Effector CD8-positive, alpha-beta T cell (primary cell): Measurements from ENCODE around the gene ZSCAN12.
"Not testable (repeated sequence)": the region's sequence is repeated elsewhere in the genome, so short reads cannot be mapped to it uniquely, and the experiment has no call there.

Experiments
- DNase-seq: peaks from one replicate; lab custom pipeline; 2025; lab: John Stamatoyannopoulos, UW
- total RNA-seq, 4 experiments: gene quantifications; one replicate each; lab custom pipeline; 2026; lab: John Stamatoyannopoulos, UW

The ZSCAN12 gene
- 25.1 to 47.6 (median 31.4) reads per million in 4 experiments for total RNA-seq

- DNase-seq: peak; percentile 65
Measured at GRCh38 chr6:28399350-28400121, at the start of gene ZSCAN12. Gene ZSCAN12, minus strand, starts transcription at chr6:28399747. Its CDS starts 1,342 bp downstream, at chr6:28398405.

- DNase-seq: no peak
Measured at GRCh38 chr6:28449056-28449455, 49.5 kb upstream of the ZSCAN12 start.

GRCh38 chr6:28447512-28447906, 48.0 kb upstream of the ZSCAN12 start:
- DNase-seq: not testable (repeated sequence)

GRCh38 chr6:28446818-28447511, 47.4 kb upstream of the ZSCAN12 start:
- DNase-seq: no peak

- not testable (repeated sequence) for DNase-seq
Measured at GRCh38 chr6:28444759-28445158, 45.2 kb upstream of the ZSCAN12 start.

- DNase-seq: peak; percentile 78
Measured at GRCh38 chr6:28443112-28443773, 43.7 kb upstream of the ZSCAN12 start, which contains the start of gene ZSCAN23. Gene ZSCAN23, minus strand, starts transcription at chr6:28443491. Its CDS starts 7,225 bp downstream, at chr6:28436266.

GRCh38 chr6:28442586-28442985, 43.0 kb upstream of the ZSCAN12 start:
- no peak for DNase-seq

GRCh38 chr6:28436404-28436803, 36.9 kb upstream of the ZSCAN12 start:
- DNase-seq: no peak

- DNase-seq: no peak
Measured at GRCh38 chr6:28433119-28433518, 33.6 kb upstream of the ZSCAN12 start.

GRCh38 chr6:28429781-28430180, 30.2 kb upstream of the ZSCAN12 start:
- DNase-seq: no peak

GRCh38 chr6:28425944-28426541, 26.5 kb upstream of the ZSCAN12 start:
- DNase-seq: no peak

- no peak for DNase-seq
Measured at GRCh38 chr6:28424163-28424562, 24.6 kb upstream of the ZSCAN12 start.

GRCh38 chr6:28423546-28423945, 24.0 kb upstream of the ZSCAN12 start:
- DNase-seq: no peak

- DNase-seq: no peak
Measured at GRCh38 chr6:28413681-28414080, 14.1 kb upstream of the ZSCAN12 start.

GRCh38 chr6:28410767-28411166, 11.2 kb upstream of the ZSCAN12 start:
- no peak for DNase-seq

- no peak for DNase-seq
Measured at GRCh38 chr6:28408076-28408802, 8.7 kb upstream of the ZSCAN12 start.

GRCh38 chr6:28407401-28407800, 7.9 kb upstream of the ZSCAN12 start:
- DNase-seq: no peak

- DNase-seq: not testable (repeated sequence)
Measured at GRCh38 chr6:28403923-28404322, 4.4 kb upstream of the ZSCAN12 start.

GRCh38 chr6:28402197-28402596, 2.6 kb upstream of the ZSCAN12 start:
- no peak for DNase-seq

GRCh38 chr6:28401172-28401571, 1.6 kb upstream of the ZSCAN12 start:
- no peak for DNase-seq

- no peak for DNase-seq
Measured at GRCh38 chr6:28400122-28400451, 540 bp upstream of the ZSCAN12 start.

GRCh38 chr6:28395918-28396317, 3.6 kb downstream of the ZSCAN12 start:
- no peak for DNase-seq
